Endothelial cell of coronary artery (primary cell): ENCODE results near the gene FGFRL1. TPM values are rescaled to one million over a fixed set of nuclear protein-coding genes. Genes with fewer than 3 reads are reported as not detected.

ENCODE experiments used
- total RNA-seq: library from RNA; depleted of rRNA; stranded (reverse); fragments of >200 nt; gene quantifications from 2 replicates; pipeline ENCODE4 v1.2.3, GENCODE V29; 2014

Gene FGFRL1
- 12.0 TPM in 2 replicates for total RNA-seq

DNA sequence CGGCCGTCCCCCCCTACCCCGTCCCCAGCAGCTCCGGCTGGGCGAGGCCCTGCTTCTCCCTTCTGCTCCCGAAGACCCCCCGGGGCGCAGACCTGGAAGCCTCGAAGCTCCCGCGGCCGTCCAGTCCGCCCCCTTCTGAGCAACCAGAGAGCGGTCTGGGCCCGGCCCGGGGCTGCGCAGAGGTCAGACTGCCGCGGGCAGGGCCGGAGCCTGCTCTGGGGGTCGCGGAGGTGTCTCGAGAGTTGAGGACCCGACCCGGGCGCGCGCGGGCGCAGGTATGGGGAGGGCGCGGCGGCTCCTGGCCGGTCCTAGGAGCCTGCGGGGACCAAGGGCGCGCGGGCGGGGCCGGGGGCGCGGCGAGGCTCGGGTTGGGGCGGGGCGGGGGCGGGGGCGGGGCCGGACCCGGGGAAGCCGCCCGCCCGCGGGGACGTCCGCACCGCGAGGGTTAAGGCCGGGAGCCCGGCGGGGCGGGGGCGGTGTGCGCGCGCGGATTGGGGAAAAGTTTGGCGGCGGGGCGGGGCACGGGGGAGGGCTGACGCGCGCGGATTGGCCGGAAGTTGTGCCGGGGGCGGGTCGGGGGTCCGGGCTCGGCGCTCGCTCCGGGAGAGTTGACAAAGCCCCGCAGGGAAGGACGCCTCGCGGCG is at the start of gene FGFRL1:
TSS of gene FGFRL1 (plus strand) at position 605 of the 644 bp plus-strand sequence. CDS start 860 bp downstream, outside the sequence.

GRCh38 chr4:973431-974397 is 37.7 kb upstream of the FGFRL1 start, which contains the start of gene DGKQ:
Gene DGKQ (minus strand): TSS chr4:973569. CDS start chr4:973482, 87 bp downstream.

GRCh38 chr4:986879-987623 is 24.4 kb upstream of the FGFRL1 start, which contains the start of gene IDUA:
Gene IDUA (plus strand): TSS chr4:987044. CDS start chr4:987085, 41 bp downstream.

GRCh38 chr4:993111-994029 is 18.1 kb upstream of the FGFRL1 start, which contains the start of gene SLC26A1:
Gene SLC26A1 (minus strand): TSS chr4:993404. CDS start chr4:991703, 1,701 bp downstream.

Other genes starting within 250 kb of the FGFRL1 start
- 0.47 and 8.0 TPM in 2 replicates for gene CPLX1, start 185.5 kb upstream of the FGFRL1 start, total RNA-seq
- gene GAK, start 79.3 kb upstream of the FGFRL1 start, total RNA-seq, result 53.4 and 58.9 TPM in 2 replicates
- 8.0 and 8.4 TPM in 2 replicates for gene TMEM175, start 79.2 kb upstream of the FGFRL1 start, total RNA-seq
- 18.4 and 23.4 TPM in 2 replicates for gene DGKQ, start 38.1 kb upstream of the FGFRL1 start, total RNA-seq
- 10.1 and 13.6 TPM in 2 replicates for gene IDUA, start 24.6 kb upstream of the FGFRL1 start, total RNA-seq
- gene SLC26A1, start 18.2 kb upstream of the FGFRL1 start, total RNA-seq, result 0.09 TPM in 1 of 2 replicates, not detected in the other
- gene RNF212, start 101.9 kb downstream of the FGFRL1 start, total RNA-seq, result 0.09 and 0.63 TPM in 2 replicates
- gene SPON2, start 161.0 kb downstream of the FGFRL1 start, total RNA-seq, result 0.09 and 1.6 TPM in 2 replicates
- gene CTBP1, start 237.5 kb downstream of the FGFRL1 start, total RNA-seq, result 199 and 210 TPM in 2 replicates